Measurements from ENCODE around the gene NTM.

The NTM gene

GRCh38 chr11:132278801-132279574, 908.6 kb downstream of the NTM start:
- DNase-seq (ENCODE audit: low read depth in 3 of 3, low spot score in 1 of 3) = no peak

- no peak for DNase-seq (ENCODE audit: low read depth in 3 of 3, low spot score in 1 of 3)
These were observed 913.6 kb downstream of the NTM start for GRCh38 chr11:132284048-132284447.

GRCh38 chr11:132284611-132285010, 914.2 kb downstream of the NTM start:
- DNase-seq (ENCODE audit: low read depth in 3 of 3, low spot score in 1 of 3) = no peak

- DNase-seq (ENCODE audit: low read depth in 3 of 3, low spot score in 1 of 3) = no peak
These were observed 915.2 kb downstream of the NTM start for GRCh38 chr11:132285631-132286030.

- no peak for DNase-seq (ENCODE audit: low read depth in 3 of 3, low spot score in 1 of 3)
These were observed 915.7 kb downstream of the NTM start for GRCh38 chr11:132286106-132286505.

GRCh38 chr11:132288036-132288435, 917.6 kb downstream of the NTM start:
- DNase-seq (ENCODE audit: low read depth in 3 of 3, low spot score in 1 of 3) = no peak

- no peak for DNase-seq (ENCODE audit: low read depth in 3 of 3, low spot score in 1 of 3)
These were observed 919.3 kb downstream of the NTM start for GRCh38 chr11:132289590-132290256.

GRCh38 chr11:132293586-132293985, 923.2 kb downstream of the NTM start:
- no peak for DNase-seq (ENCODE audit: low read depth in 3 of 3, low spot score in 1 of 3)

GRCh38 chr11:132296946-132297610, 926.7 kb downstream of the NTM start:
- DNase-seq (ENCODE audit: low read depth in 3 of 3, low spot score in 1 of 3) = no peak

GRCh38 chr11:132298357-132298756, 927.9 kb downstream of the NTM start:
- DNase-seq (ENCODE audit: low read depth in 3 of 3, low spot score in 1 of 3) = no peak

GRCh38 chr11:132300283-132300682, 929.9 kb downstream of the NTM start:
- DNase-seq (ENCODE audit: low read depth in 3 of 3, low spot score in 1 of 3) = no peak

GRCh38 chr11:132301465-132301864, 931.0 kb downstream of the NTM start:
- no peak for DNase-seq (ENCODE audit: low read depth in 3 of 3, low spot score in 1 of 3)

GRCh38 chr11:132301900-132302299, 931.5 kb downstream of the NTM start:
- DNase-seq (ENCODE audit: low read depth in 3 of 3, low spot score in 1 of 3) = no peak

- no peak for DNase-seq (ENCODE audit: low read depth in 3 of 3, low spot score in 1 of 3)
These were observed 937.0 kb downstream of the NTM start for GRCh38 chr11:132307309-132308020.

GRCh38 chr11:132310390-132311375, 940.3 kb downstream of the NTM start:
- DNase-seq (ENCODE audit: low read depth in 3 of 3, low spot score in 1 of 3) = no peak

- DNase-seq (ENCODE audit: low read depth in 3 of 3, low spot score in 1 of 3) = no peak
These were observed 941.3 kb downstream of the NTM start for GRCh38 chr11:132311703-132312102.

GRCh38 chr11:132312161-132312560, 941.7 kb downstream of the NTM start:
- DNase-seq (ENCODE audit: low read depth in 3 of 3, low spot score in 1 of 3) = no peak

GRCh38 chr11:132312701-132313111, 942.3 kb downstream of the NTM start:
- no peak for DNase-seq (ENCODE audit: low read depth in 3 of 3, low spot score in 1 of 3)

- no peak for DNase-seq (ENCODE audit: low read depth in 3 of 3, low spot score in 1 of 3)
These were observed 944.6 kb downstream of the NTM start for GRCh38 chr11:132314911-132315455.

GRCh38 chr11:132315696-132316095, 945.3 kb downstream of the NTM start:
- DNase-seq (ENCODE audit: low read depth in 3 of 3, low spot score in 1 of 3) = no peak
